SK-N-SH (cell line): ENCODE results near the gene ITLN1.

Experiments
- CHD2 ChIP-seq: fragments of 150-350 bp; IDR thresholded peaks from 2 replicates; pipeline ENCODE4 v1.6.1; 2018; ENCODE audit warnings: low read length; ENCODE audit not compliant: partially characterized antibody
- CTCF ChIP-seq: fragments of 200-600 bp; sonication (generic); IDR thresholded peaks from 2 replicates; pipeline ENCODE4 v1.6.1; 2017; ENCODE audit warnings: antibody characterized with exemption, mild to moderate bottlenecking, moderate library complexity
- EZH2phosphoT487 ChIP-seq: fragments of 200-600 bp; sonication (generic); IDR thresholded peaks from 2 replicates; pipeline ENCODE4 v1.6.1; 2017; ENCODE audit warnings: low read depth, mixed run types, mild to moderate bottlenecking, antibody characterized with exemption, moderate library complexity, borderline replicate concordance
- MEF2A ChIP-seq: IDR thresholded peaks from 2 replicates; pipeline ENCODE4 v1.4.0; 2012; ENCODE audit warnings: low read depth, borderline replicate concordance
- PBX3 ChIP-seq: IDR thresholded peaks from 2 replicates; pipeline ENCODE4; 2012
- POLR2AphosphoS5 ChIP-seq: IDR thresholded peaks from 2 replicates; pipeline ENCODE4 v1.6.1; 2012; ENCODE audit warnings: low read depth, low read length
- REST ChIP-seq: IDR thresholded peaks from 2 replicates; pipeline ENCODE4 v1.6.1; 2012; ENCODE audit warnings: mild to moderate bottlenecking, low read depth, low read length, moderate library complexity

- TF ChIP-seq CTCF (no peak), POLR2AphosphoS5 (no peak), REST (no peak), PBX3 (no peak), EZH2phosphoT487 (no peak), CHD2 (no peak), MEF2A (no peak)
Measured at GRCh38 chr1:160904783-160905616, 20.0 kb upstream of the ITLN1 start.
